GM12878 (cell line): Measurements from ENCODE around the gene BLOC1S3. TPM values are rescaled to one million over a fixed set of nuclear protein-coding genes. Genes with fewer than 3 reads are reported as not detected.
A peak's percentile ranks its signal among the peaks of the same experiment; 100 is the strongest.

Experiments used
- ATAC-seq: fragments of 200-7000 bp; cut with Tn5 transposase; 3 replicates; pipeline ENCODE4 v1.9.1; 2020; ENCODE audit warnings: mild to moderate bottlenecking, moderate library complexity
- BruUV-seq: library from RNA; stranded (reverse); fragments of 400-500 nt; replicated peaks from 2 replicates; lab custom pipeline; 2021; lab: Mats Ljungman, UMichigan
- CTCF ChIA-PET: fragments of 300-600 bp; sonication (Branson Sonifier 250); formaldehyde crosslinking; extraction: SDS; loops from one replicate; lab custom pipeline; 2021; ENCODE audit warnings: inconsistent platforms; lab: Yijun Ruan, JAX
- POLR2A ChIA-PET: fragments of 350-600 bp; formaldehyde crosslinking; extraction: SDS; loops from one replicate; lab custom pipeline; 2021; ENCODE audit warnings: inconsistent platforms; lab: Charles Lee
- RAD21 ChIA-PET: fragments of 300-600 bp; sonication (Branson Sonifier 250); formaldehyde crosslinking; loops from one replicate; lab custom pipeline; 2023; ENCODE audit warnings: antibody characterized with exemption; ENCODE audit not compliant: unreplicated experiment; lab: Charles Lee
- SMC1A ChIA-PET: fragments of 300-600 bp; sonication (Branson Sonifier 250); formaldehyde crosslinking; loops from one replicate; lab custom pipeline; 2023; ENCODE audit not compliant: unreplicated experiment, uncharacterized antibody; lab: Charles Lee
- DNase-seq: peaks from one replicate; pipeline ENCODE4 v3.0.0-alpha.2; 2011; ENCODE audit warnings: low read depth, low spot score
- FAIRE-seq: peaks from 3 replicates; lab custom pipeline; 2011; peaks lifted over from hg19 to GRCh38; lab: Jason Lieb, UNC
- H2AFZ ChIP-seq: 2 replicates; pipeline ENCODE4 v1.6.0; 2011; ENCODE audit warnings: low read depth, low read length, control low read depth; ENCODE audit not compliant: control insufficient read depth
- H3K27ac ChIP-seq: 2 replicates; pipeline ENCODE4 v1.5.1; 2011; ENCODE audit warnings: control low read depth; ENCODE audit not compliant: control insufficient read depth, insufficient read depth
- H3K27me3 ChIP-seq, 2 experiments: replicated peaks in 1 of 2; 2 replicates each; pipeline versions ENCODE4 v1.6.0 to v1.6.1; 2011; ENCODE audit warnings: low read length in 1 of 2; ENCODE audit not compliant: control insufficient read depth in 2 of 2, insufficient read depth in 2 of 2
- H3K36me3 ChIP-seq, 2 experiments: 2 replicates each; pipeline ENCODE4 v1.5.1; 2011; ENCODE audit warnings: low read length in 1 of 2; ENCODE audit not compliant: control insufficient read depth in 2 of 2, insufficient read depth in 2 of 2
- H3K4me1 ChIP-seq: 2 replicates; pipeline ENCODE4 v1.6.1; 2011; ENCODE audit warnings: mild to moderate bottlenecking, low read length, moderate library complexity, mixed read lengths; ENCODE audit not compliant: control insufficient read depth, insufficient read depth
- H3K4me2 ChIP-seq: 2 replicates; pipeline ENCODE4 v1.6.0; 2011; ENCODE audit warnings: control low read depth; ENCODE audit not compliant: control insufficient read depth, insufficient read depth
- H3K4me3 ChIP-seq: fragments of 200-600 bp; sonication (generic); 2 replicates; pipeline ENCODE4 v1.5.1; 2016
- H3K79me2 ChIP-seq: 2 replicates; pipeline ENCODE4 v1.6.0; 2011; ENCODE audit warnings: low read length; ENCODE audit not compliant: control insufficient read depth, insufficient read depth
- H3K9ac ChIP-seq: 2 replicates; pipeline ENCODE4 v1.8.0; 2011; ENCODE audit warnings: low read length, control low read depth, mixed read lengths; ENCODE audit not compliant: control insufficient read depth, insufficient read depth
- H3K9me3 ChIP-seq: replicated peaks from 3 replicates; pipeline ENCODE4 v1.5.1; 2011; ENCODE audit warnings: mild to moderate bottlenecking, low read length; ENCODE audit not compliant: control insufficient read depth, insufficient read depth
- H4K20me1 ChIP-seq: 2 replicates; pipeline ENCODE4 v1.6.0; 2011; ENCODE audit not compliant: control insufficient read depth, insufficient read depth
- CHD4 ChIP-seq: fragments of 200-600 bp; sonication (generic); IDR thresholded peaks from 2 replicates; pipeline ENCODE4 v1.6.1; 2016; ENCODE audit warnings: mild to moderate bottlenecking
- E4F1 ChIP-seq: fragments of 450-650 bp; IDR thresholded peaks from 2 replicates; pipeline ENCODE4 v1.6.1; 2018; ENCODE audit warnings: borderline replicate concordance, mild to moderate bottlenecking; ENCODE audit not compliant: partially characterized antibody
- EGR1 ChIP-seq, 2 experiments: IDR thresholded peaks; 1 replicate in 1 of 2; 2 replicates in 1 of 2; pipeline ENCODE4 v1.6.1; 2011 to 2012; ENCODE audit warnings: low read depth in 2 of 2, low read length in 2 of 2, borderline replicate concordance in 1 of 2, mild to moderate bottlenecking in 1 of 2, moderate library complexity in 1 of 2
- IRF3 ChIP-seq: fragments of 450-650 bp; IDR thresholded peaks from 2 replicates; pipeline ENCODE4 v1.6.1; 2014; ENCODE audit warnings: mild to moderate bottlenecking
- JUNB ChIP-seq: IDR thresholded peaks from 2 replicates; pipeline ENCODE4 v1.6.1; 2016; ENCODE audit warnings: antibody characterized with exemption, mild to moderate bottlenecking
- MTA2 ChIP-seq: fragments of 450-650 bp; IDR thresholded peaks from 2 replicates; pipeline ENCODE4 v1.6.1; 2016; ENCODE audit warnings: low read depth, mild to moderate bottlenecking, moderate library complexity
- MYB ChIP-seq: fragments of 150-350 bp; IDR thresholded peaks from 2 replicates; pipeline ENCODE4 v1.6.1; 2014; ENCODE audit warnings: mild to moderate bottlenecking, low read depth, low read length, borderline replicate concordance
- NR2F1 ChIP-seq: fragments of 450-650 bp; conservative IDR thresholded peaks from 2 replicates; pipeline ENCODE4 v1.6.1; 2017; ENCODE audit warnings: mild to moderate bottlenecking
- PBX3 ChIP-seq: IDR thresholded peaks from 2 replicates; pipeline ENCODE4 v1.6.1; 2011; ENCODE audit warnings: mild to moderate bottlenecking, low read depth, low read length, moderate library complexity; ENCODE audit not compliant: insufficient replicate concordance
- RBBP5 ChIP-seq: fragments of 200-600 bp; sonication (generic); conservative IDR thresholded peaks from 2 replicates; pipeline ENCODE4 v1.6.1; 2016
- ZBTB11 ChIP-seq: fragments of 450-650 bp; formaldehyde crosslinking; IDR thresholded peaks from 2 replicates; pipeline ENCODE4 v1.5.0; 2022; ENCODE audit warnings: mild to moderate bottlenecking, missing genetic modification characterization
- WGBS: methylation state at CpG from one replicate; pipeline ENCODE4 v1.1.6; 2016; ENCODE audit warnings: low lambda C conversion rate; ENCODE audit not compliant: insufficient replicate concordance, insufficient coverage; ENCODE audit errors: missing lambda C conversion rate; 5-methylcytosine and 5-hydroxymethylcytosine counted together
- in situ Hi-C: fragments of 300-500 bp; cut with MboI; formaldehyde crosslinking; loops from 9 replicates; pipeline ENCODE4 v1.14.3; 2018; ENCODE audit warnings: mixed read lengths
- intact Hi-C: fragments of 100-400 bp; cut with micrococcal nuclease; formaldehyde crosslinking; loops from one replicate; pipeline ENCODE4 v1.14.2; 2022; ENCODE audit not compliant: unreplicated experiment
- polyA plus RNA-seq, 11 experiments: library from polyadenylated mRNA; depleted of rRNA in 4 of 11; unstranded in 6 of 11; stranded (reverse) in 5 of 11; fragments of >200 nt; fragmentation: Nextera tagmentation in 4 of 11; fragmentation: Illumina TruSeq in 1 of 11; extraction: Ambion mirVana in 4 of 11; extraction: Trizol in 1 of 11; gene quantifications; 1 replicate in 1 of 11; 2 replicates in 10 of 11; pipeline versions ENCODE4 v1.2.1 to v1.2.3, GENCODE V29; 2011 to 2016; ENCODE audit warnings: inconsistent platforms in 2 of 11, missing spikeins in 2 of 11, low read depth in 1 of 11
- total RNA-seq, 4 experiments: library from RNA; depleted of rRNA in 3 of 4; stranded (reverse); fragments of >200 nt in 3 of 4; fragmentation: Illumina TruSeq in 1 of 4; extraction: Trizol in 1 of 4; gene quantifications; 2 replicates each; pipeline versions ENCODE4 v1.2.1 to v1.2.3, GENCODE V29; 2013 to 2021

BLOC1S3 gene
- total and polyA plus RNA-seq, 10 of the 15 experiments (the other 5 are each of a cell fraction or from before 2014, with no cell fraction given), result 3.6 to 18.3 (median 10.4) TPM

GRCh38 chr19:45137179-45137761 is 41.3 kb upstream of the BLOC1S3 start (continued):
- TF ChIP-seq PBX3 (no peak), CHD4 (no peak), MYB (no peak), IRF3 (no peak)

- no peak for FAIRE-seq
- Histone ChIP-seq H3K4me2 (no peak overlapping the region), H3K27me3 (no peaks in the 10 kb centered on the region), H2AFZ (no peak overlapping the region), H4K20me1 (no peaks in the 10 kb centered on the region), H3K4me3 (no peak overlapping the region), H3K4me1 (peaks cover 51% of the 10 kb centered on the region), H3K79me2 (peaks cover 29% of the 10 kb centered on the region), H3K9ac (no peak overlapping the region), H3K36me3 (peaks cover 3 to 17% of the 10 kb centered on the region in 2 experiments; a peak in 3 of 4 replicates), H3K9me3 (no peaks in the 10 kb centered on the region), H3K27ac (peak overlapping the region; percentile 97)
- intact Hi-C loops (loop anchor here (5.0 kb wide), 2 partner anchors 61 to 199 kb away; partner anchors contain the start of genes GEMIN7 and ZNF296), in situ Hi-C loops (no loop called here)
- ChIA-PET RAD21 (interaction anchor here (2.7 kb wide), 1 partner anchor 20 kb away, joined by 12 read pairs; no protein-coding TSS in a partner anchor), CTCF (interaction anchor here (0.6 to 5.6 kb wide), 3 partner anchors 10 to 26 kb away, joined by 3 to 39 read pairs (median 18); no protein-coding TSS in a partner anchor), SMC1A (no interaction called here), POLR2A (interaction anchor here (0.6 to 4.5 kb wide), 5 partner anchors 20 to 66 kb away, joined by 3 to 33 read pairs (median 17); partner anchors contain the start of genes BLOC1S3 and TRAPPC6A)
- DNase-seq, result no peak
- no TSS peak for BruUV-seq
- 96% methylated on average over 11 of the region's 11 CpGs for WGBS
- no peak for ATAC-seq
- TF ChIP-seq PBX3, result no peak
- no peak for TF ChIP-seq JUNB
- TF ChIP-seq ZBTB11 (CRISPR knock-in tag), result no peak
- no peak for TF ChIP-seq E4F1
- TF ChIP-seq RBBP5, result no peak
- no peak for TF ChIP-seq MTA2
- TF ChIP-seq NR2F1, result no peak
- no peak for TF ChIP-seq EGR1 (IDR thresholded peaks at IDR 0.05; ENCODE audit: borderline replicate concordance in 1 of 2, low read depth in 2 of 2, low read length in 2 of 2)
These were observed 40.3 kb upstream of the BLOC1S3 start for GRCh38 chr19:45138303-45138751.
